Tibial nerve (tissue), 4 donors: Measurements from ENCODE around the gene ATP6AP1. TPM values are rescaled to one million over a fixed set of nuclear protein-coding genes. Genes with fewer than 3 reads are reported as not detected.
A peak's percentile ranks its signal among the peaks of the same experiment; 100 is the strongest.

Experiments used
- DNase-seq, 2 donors: peaks; one replicate each; pipeline ENCODE4 v3.0.0-alpha.2; 2019; ENCODE audit warnings: low spot score in 2 of 2
- H3K27ac ChIP-seq, 4 donors: fragments of 200-600 bp; sonication (generic) in 3 of 4; one replicate each; pipeline ENCODE4 v1.5.1; 2017 to 2019; ENCODE audit warnings: mild to moderate bottlenecking in 1 of 4
- H3K27me3 ChIP-seq, 2 donors: fragments of 200-600 bp; sonication (generic) in 1 of 2; one replicate each; pipeline versions ENCODE4 v1.5.1 to v1.6.0; 2017 to 2019
- H3K36me3 ChIP-seq, 3 donors: fragments of 200-600 bp; sonication (generic); one replicate each; pipeline ENCODE4 v1.5.1; 2018 to 2019
- H3K4me1 ChIP-seq, 4 donors: fragments of 200-600 bp; sonication (generic) in 3 of 4; one replicate each; pipeline ENCODE4 v1.5.1; 2017 to 2019
- H3K4me3 ChIP-seq, 4 donors: fragments of 200-600 bp; sonication (generic) in 3 of 4; one replicate each; pipeline ENCODE4 v1.5.1; 2017 to 2019; ENCODE audit warnings: mild to moderate bottlenecking in 1 of 4, moderate library complexity in 1 of 4
- H3K9me3 ChIP-seq, 4 donors: fragments of 200-600 bp; sonication (generic) in 3 of 4; one replicate each; pipeline ENCODE4 v1.5.1; 2017 to 2019
- EP300 ChIP-seq, 2 donors: sonication (generic); formaldehyde crosslinking; IDR thresholded peaks; one replicate each; pipeline ENCODE4 v1.6.1; 2017; ENCODE audit warnings: antibody characterized with exemption in 2 of 2, mild to moderate bottlenecking in 1 of 2
- POLR2A ChIP-seq, 2 donors: fragments of 450-650 bp; IDR thresholded peaks; one replicate each; pipeline ENCODE4 v1.6.1; 2017; ENCODE audit warnings: antibody characterized with exemption in 2 of 2, mild to moderate bottlenecking in 2 of 2, moderate library complexity in 2 of 2
- WGBS, 2 donors: methylation state at CpG; one replicate each; pipeline ENCODE4 v1.1.5; 2018; 5-methylcytosine and 5-hydroxymethylcytosine counted together
- small RNA-seq: library from RNA; depleted of rRNA; stranded (forward); fragments of <200 nt; gene quantifications from one replicate; pipeline ENCODE3, GENCODE V24; 2016
- total RNA-seq, 4 donors: library from RNA; depleted of rRNA; stranded (reverse); fragments of >200 nt; gene quantifications; one replicate each; pipeline ENCODE4 v1.1.0, GENCODE V29; 2016
- TF ChIP-seq, protein P1 (sequence below), 5 experiments: fragments of 200-600 bp in 3 of 5; fragments of 450-650 bp in 2 of 5; sonication (generic) in 3 of 5; IDR thresholded peaks; one replicate each; pipeline ENCODE4 v1.5.1; 2016 to 2019; ENCODE audit warnings: antibody characterized with exemption in 5 of 5, mild to moderate bottlenecking in 3 of 5, moderate library complexity in 2 of 5

ATP6AP1 gene
- total RNA-seq, 4 donors from 2014 or later, result 42.9 to 59.7 (median 50.4) TPM

DNA sequence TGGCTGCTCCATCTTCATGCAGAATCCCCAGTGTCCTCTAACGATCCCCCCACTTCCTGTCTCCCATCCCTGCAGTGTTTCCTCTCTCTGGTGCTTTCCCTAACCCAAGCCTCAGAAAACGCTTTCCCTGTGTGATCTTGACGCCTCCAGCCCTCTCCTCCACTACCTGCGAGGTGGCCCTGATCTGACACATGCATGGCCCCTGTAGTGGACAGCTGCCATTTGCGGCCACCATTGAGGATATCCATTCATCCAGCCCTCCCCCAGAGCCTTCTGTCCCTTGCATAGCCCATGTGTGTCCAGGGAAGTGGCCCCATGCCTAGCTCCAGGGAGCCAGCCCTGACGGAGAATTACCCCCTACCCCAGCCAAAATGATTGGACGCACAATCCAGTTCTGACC is 54.8 kb downstream of the ATP6AP1 start:
- Histone ChIP-seq H3K9me3 (no peaks in the 10 kb centered on the region), H3K4me1 (peaks cover 0 to 31% (median 8%) of the 10 kb centered on the region in 4 donors), H3K27ac (no peak overlapping the region), H3K36me3 (peaks cover 0 to 22% (median 0%) of the 10 kb centered on the region in 3 donors), H3K4me3 (no peak overlapping the region), H3K27me3 (no peaks in the 10 kb centered on the region)
- TF ChIP-seq, protein P1, sequence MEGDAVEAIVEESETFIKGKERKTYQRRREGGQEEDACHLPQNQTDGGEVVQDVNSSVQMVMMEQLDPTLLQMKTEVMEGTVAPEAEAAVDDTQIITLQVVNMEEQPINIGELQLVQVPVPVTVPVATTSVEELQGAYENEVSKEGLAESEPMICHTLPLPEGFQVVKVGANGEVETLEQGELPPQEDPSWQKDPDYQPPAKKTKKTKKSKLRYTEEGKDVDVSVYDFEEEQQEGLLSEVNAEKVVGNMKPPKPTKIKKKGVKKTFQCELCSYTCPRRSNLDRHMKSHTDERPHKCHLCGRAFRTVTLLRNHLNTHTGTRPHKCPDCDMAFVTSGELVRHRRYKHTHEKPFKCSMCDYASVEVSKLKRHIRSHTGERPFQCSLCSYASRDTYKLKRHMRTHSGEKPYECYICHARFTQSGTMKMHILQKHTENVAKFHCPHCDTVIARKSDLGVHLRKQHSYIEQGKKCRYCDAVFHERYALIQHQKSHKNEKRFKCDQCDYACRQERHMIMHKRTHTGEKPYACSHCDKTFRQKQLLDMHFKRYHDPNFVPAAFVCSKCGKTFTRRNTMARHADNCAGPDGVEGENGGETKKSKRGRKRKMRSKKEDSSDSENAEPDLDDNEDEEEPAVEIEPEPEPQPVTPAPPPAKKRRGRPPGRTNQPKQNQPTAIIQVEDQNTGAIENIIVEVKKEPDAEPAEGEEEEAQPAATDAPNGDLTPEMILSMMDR (IDR thresholded peaks at IDR 0.05), result no peak
- no peak for TF ChIP-seq POLR2A (IDR thresholded peaks at IDR 0.05)
- no peak for DNase-seq
- WGBS, 2 donors, result 75 to 78% methylated on average over 6 to 7 of the region's 7 CpGs

DNA sequence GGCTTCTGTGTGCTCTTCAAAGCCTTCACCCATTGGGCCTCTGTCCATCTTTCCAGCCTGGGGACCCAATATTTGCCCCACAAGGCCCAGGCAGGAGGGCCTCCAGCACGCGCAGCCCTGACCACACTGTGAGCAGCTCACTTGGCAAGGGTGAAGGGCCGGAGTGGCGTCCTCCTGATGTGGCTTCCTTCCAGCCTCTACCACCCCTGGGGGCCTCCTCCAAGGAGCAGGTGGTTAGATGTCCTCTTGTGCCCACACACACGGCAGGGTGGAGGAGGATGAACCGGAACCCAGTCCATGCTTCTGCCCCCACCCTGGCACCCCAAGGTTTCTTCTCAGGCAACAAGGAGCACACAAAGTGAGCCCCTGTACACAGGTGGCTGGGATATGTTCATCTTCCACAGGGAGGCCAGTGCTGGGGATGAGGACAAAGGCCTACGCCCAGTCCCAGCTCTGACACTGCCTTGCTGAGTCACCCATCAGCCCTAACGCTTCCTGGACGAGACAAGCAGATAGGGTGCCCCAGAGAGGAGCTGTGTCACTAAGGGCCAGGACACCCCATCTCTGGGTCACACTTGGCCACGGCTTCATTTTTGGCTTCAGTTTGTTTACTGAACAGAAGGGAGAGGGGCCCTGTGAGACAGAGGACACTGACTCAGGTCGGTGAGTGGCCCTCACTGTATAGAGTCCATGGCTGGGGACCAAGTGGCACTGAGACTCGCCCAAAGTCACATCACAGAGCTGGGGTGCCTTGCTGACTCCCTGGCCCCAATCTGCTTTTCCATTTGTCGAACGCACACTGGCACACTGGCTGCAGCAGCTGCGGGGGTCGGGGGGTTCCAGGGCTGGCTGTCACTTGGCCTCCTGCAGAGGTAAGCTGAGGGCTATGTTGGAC is 56.0 kb downstream of the ATP6AP1 start:
- Histone ChIP-seq H3K9me3 (no peaks in the 10 kb centered on the region), H3K27me3 (no peaks in the 10 kb centered on the region), H3K4me3 (no peak overlapping the region), H3K4me1 (peaks cover 0 to 40% (median 8%) of the 10 kb centered on the region in 4 donors), H3K36me3 (peaks cover 0 to 26% (median 0%) of the 10 kb centered on the region in 3 donors), H3K27ac (peak overlapping the region in 2 of 4 donors; percentile 20 to 67)
- WGBS, 2 donors, result 82 to 83% methylated on average over 4 to 16 of the region's 16 CpGs
- no peak for DNase-seq
- TF ChIP-seq, protein P1 (IDR thresholded peaks at IDR 0.05), result no peak
- no peak for TF ChIP-seq POLR2A (IDR thresholded peaks at IDR 0.05)

DNA sequence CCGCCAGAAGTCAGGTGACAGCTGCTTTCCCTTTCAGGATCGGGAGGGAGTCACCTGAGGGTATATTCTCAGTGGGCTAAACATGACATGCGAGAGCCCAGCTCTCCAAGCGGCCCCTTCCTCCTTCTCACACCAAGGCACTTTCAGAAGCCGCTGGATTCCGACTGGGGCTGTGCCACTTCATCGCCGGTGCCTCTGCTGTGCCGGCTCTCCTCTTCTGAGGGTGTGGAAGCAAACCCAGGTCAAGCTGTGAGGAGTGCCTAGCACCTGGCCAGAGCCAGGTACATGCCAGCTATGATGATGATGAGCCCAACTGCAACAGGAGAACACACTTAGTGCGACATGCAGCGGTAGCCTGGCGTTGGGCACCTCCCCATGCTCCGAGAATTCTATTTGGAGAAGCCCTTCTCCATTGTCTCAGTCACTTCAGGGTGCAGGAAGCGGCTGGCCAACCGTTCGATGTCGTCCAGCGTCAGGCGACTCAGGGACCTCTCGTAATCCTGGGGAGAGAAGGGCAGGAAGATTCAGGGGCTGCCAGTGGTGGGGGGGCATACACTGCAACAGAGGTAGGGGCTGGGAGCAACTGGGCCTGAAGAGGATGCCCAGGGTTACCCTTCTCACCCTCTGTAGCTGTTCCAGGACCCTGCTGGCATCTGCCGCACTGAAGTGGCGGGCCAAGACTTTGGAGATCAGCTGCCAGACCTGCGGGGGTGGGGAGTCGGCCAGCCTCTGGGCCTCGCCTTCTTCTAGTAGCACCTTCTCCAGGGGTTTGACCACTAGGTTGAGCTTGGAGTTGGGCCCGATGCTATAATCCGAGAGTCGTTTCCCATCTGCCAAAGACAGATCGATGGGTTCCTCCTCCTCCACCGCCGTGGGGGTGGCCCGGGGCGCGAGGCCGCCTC is 56.9 kb downstream of the ATP6AP1 start:
- peaks cover 0 to 40% (median 8%) of the 10 kb centered on the region in 4 donors for H3K4me1 ChIP-seq
- WGBS, 2 donors, result 28 to 68% methylated on average over 7 to 35 of the region's 35 CpGs

DNA sequence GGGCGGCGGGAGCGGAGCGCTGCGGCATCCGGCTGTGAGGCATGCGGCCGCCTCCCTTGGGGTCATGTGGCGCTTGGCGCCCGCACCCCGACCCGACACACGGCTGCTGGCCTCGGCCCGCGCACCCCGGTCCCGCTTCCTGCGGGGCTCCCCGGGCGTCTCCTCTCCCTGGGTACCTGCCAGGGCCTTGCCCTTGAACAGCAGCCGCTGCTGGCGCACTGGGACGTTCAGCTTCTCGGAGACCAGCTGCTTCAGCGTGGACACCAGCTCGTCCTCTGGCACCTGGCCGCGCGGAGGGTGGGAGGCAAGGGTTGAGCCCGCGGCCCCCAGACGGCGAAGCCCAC is 57.5 kb downstream of the ATP6AP1 start:
- peak in 1 of 2 donors; percentile 24 for DNase-seq
- H3K4me3 ChIP-seq, result peak overlapping the region; percentile 46 to 76 (median 58)
- 65% methylated on average over 8 of the region's 35 CpGs; no CpG with 5 or more reads in 1 of the 2 donors for WGBS, 2 donors
- peaks cover 0 to 26% (median 0%) of the 10 kb centered on the region in 3 donors for H3K36me3 ChIP-seq
- peak overlapping the region; percentile 67 to 90 (median 76) for H3K27ac ChIP-seq
- peaks cover 0 to 40% (median 8%) of the 10 kb centered on the region in 4 donors for H3K4me1 ChIP-seq
- no peaks in the 10 kb centered on the region for H3K9me3 ChIP-seq
- no peaks in the 10 kb centered on the region for H3K27me3 ChIP-seq
- TF ChIP-seq, protein P1 (IDR thresholded peaks at IDR 0.05), result no peak
- no peak for TF ChIP-seq EP300 (IDR thresholded peaks at IDR 0.05)
- no peak for TF ChIP-seq POLR2A (IDR thresholded peaks at IDR 0.05)

More for the DNA sequence above, 56.9 kb downstream of the ATP6AP1 start:
- Histone ChIP-seq H3K9me3 (no peaks in the 10 kb centered on the region), H3K27ac (peak overlapping the region; percentile 67 to 90 (median 76)), H3K27me3 (no peaks in the 10 kb centered on the region), H3K4me3 (peak overlapping the region; percentile 46 to 76 (median 58)), H3K36me3 (peaks cover 0 to 26% (median 0%) of the 10 kb centered on the region in 3 donors)
- no peak for DNase-seq
- no peak for TF ChIP-seq POLR2A (IDR thresholded peaks at IDR 0.05)
- no peak for TF ChIP-seq EP300 (IDR thresholded peaks at IDR 0.05)
- TF ChIP-seq, protein P1 (IDR thresholded peaks at IDR 0.05), result no peak

Small RNA genes within 50 kb of the gene (small RNA-seq; reads per million reads assigned to genes)
- gene MIR6858 (not detected), gene SNORA70 (not detected)

Other genes starting within 250 kb of the ATP6AP1 start
- not detected for gene OPN1MW, start 246.1 kb upstream of the ATP6AP1 start, total RNA-seq
- gene OPN1MW2, start 208.9 kb upstream of the ATP6AP1 start, total RNA-seq, result not detected
- not detected for gene OPN1MW3, start 171.1 kb upstream of the ATP6AP1 start, total RNA-seq
- not detected for gene TEX28, start 133.6 kb upstream of the ATP6AP1 start, total RNA-seq
- not detected for gene TKTL1, start 132.9 kb upstream of the ATP6AP1 start, total RNA-seq
- gene FLNA, start 54.0 kb upstream of the ATP6AP1 start, total RNA-seq, result 1,000 to 10,000 TPM in 3 of 4 donors, 100 to 1,000 TPM in 1; 995 to 1,349 (median 1,139) TPM
- 10 to 100 TPM; 38.0 to 72.6 (median 46.7) TPM for gene EMD, start 49.4 kb upstream of the ATP6AP1 start, total RNA-seq
- 1,000 to 10,000 TPM; 4,372 to 6,501 (median 5,244) TPM for gene RPL10, start 30.3 kb upstream of the ATP6AP1 start, total RNA-seq
- 10 to 100 TPM; 21.4 to 36.0 (median 28.6) TPM for gene DNASE1L1, start 19.4 kb upstream of the ATP6AP1 start, total RNA-seq
- gene TAFAZZIN, start 17.1 kb upstream of the ATP6AP1 start, total RNA-seq, result 100 to 1,000 TPM in 2 of 4 donors, 10 to 100 TPM in 2; 78.9 to 138 (median 97.7) TPM
- gene GDI1, start 8.5 kb downstream of the ATP6AP1 start, total RNA-seq, result 100 to 1,000 TPM; 114 to 179 (median 152) TPM
- 10 to 100 TPM; 47.5 to 90.6 (median 63.0) TPM for gene FAM50A, start 15.5 kb downstream of the ATP6AP1 start, total RNA-seq
- 10 to 100 TPM; 17.0 to 44.4 (median 24.2) TPM for gene PLXNA3, start 29.6 kb downstream of the ATP6AP1 start, total RNA-seq
- gene LAGE3, start 50.6 kb downstream of the ATP6AP1 start, total RNA-seq, result 10 to 100 TPM; 18.8 to 46.5 (median 35.0) TPM
- gene UBL4A, start 57.9 kb downstream of the ATP6AP1 start, total RNA-seq, result 10 to 100 TPM; 39.0 to 58.5 (median 43.4) TPM
- 10 to 100 TPM; 17.8 to 40.6 (median 27.0) TPM for gene SLC10A3, start 62.0 kb downstream of the ATP6AP1 start, total RNA-seq
- 10 to 100 TPM; 40.9 to 76.5 (median 55.7) TPM for gene FAM3A, start 87.6 kb downstream of the ATP6AP1 start, total RNA-seq
- gene G6PD, start 118.2 kb downstream of the ATP6AP1 start, total RNA-seq, result 10 to 100 TPM; 30.6 to 89.7 (median 41.8) TPM
- gene IKBKG, start 118.9 kb downstream of the ATP6AP1 start, total RNA-seq, result 10 to 100 TPM; 14.2 to 43.1 (median 29.0) TPM
- not detected for gene CTAG1A, start 156.5 kb downstream of the ATP6AP1 start, total RNA-seq
- gene CTAG1B, start 190.6 kb downstream of the ATP6AP1 start, total RNA-seq, result not detected
- not detected for gene CTAG2, start 224.9 kb downstream of the ATP6AP1 start, total RNA-seq